ENCODE data around the gene COQ8B.
"Not testable (repeated sequence)": the region's sequence is repeated elsewhere in the genome, so short reads cannot be mapped to it uniquely, and the experiment has no call there.

The COQ8B gene

GRCh38 chr19:40716482-40717324 lies at the start of gene COQ8B, which contains the start of gene ITPKC:
Gene COQ8B (minus strand): TSS chr19:40716886. CDS start chr19:40714632, 2,254 bp downstream.
Gene ITPKC (plus strand): TSS chr19:40717112. CDS start chr19:40717136, 24 bp downstream.
- DNase-seq (ENCODE audit: low spot score) = peak; percentile 94

- not testable (repeated sequence) for DNase-seq (ENCODE audit: low spot score)
Measured at GRCh38 chr19:40766385-40766784, 49.7 kb upstream of the COQ8B start.

- no peak for DNase-seq (ENCODE audit: low spot score)
Measured at GRCh38 chr19:40763963-40764362, 47.3 kb upstream of the COQ8B start.

DNA sequence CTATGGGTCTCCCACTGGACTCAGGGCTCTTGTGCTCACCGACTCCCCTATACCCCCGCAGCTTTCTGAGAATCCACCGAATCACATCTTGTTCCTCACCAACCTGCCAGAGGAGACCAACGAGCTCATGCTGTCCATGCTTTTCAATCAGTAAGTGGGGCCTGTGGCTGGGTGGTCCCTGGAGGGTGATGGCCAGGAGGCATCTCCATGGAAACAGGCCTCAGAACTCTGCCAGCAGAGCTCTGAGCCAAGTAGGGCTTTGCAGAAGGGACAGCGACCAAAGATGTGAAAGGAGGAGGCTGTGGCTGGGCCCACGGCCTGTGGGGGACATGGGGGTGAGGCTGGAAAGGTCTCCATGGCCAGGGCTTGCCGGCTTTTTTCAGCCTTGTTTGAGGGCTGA lies 46.8 kb upstream of the COQ8B start:
- DNase-seq (ENCODE audit: low spot score) = no peak

GRCh38 chr19:40762754-40763470 lies 46.2 kb upstream of the COQ8B start:
- DNase-seq (ENCODE audit: low spot score) = no peak

GRCh38 chr19:40759352-40759751 lies 42.7 kb upstream of the COQ8B start:
- no peak for DNase-seq (ENCODE audit: low spot score)

- no peak for DNase-seq (ENCODE audit: low spot score)
Measured at GRCh38 chr19:40758491-40758890, 41.8 kb upstream of the COQ8B start.

GRCh38 chr19:40756502-40757110 lies 39.9 kb upstream of the COQ8B start:
- no peak for DNase-seq (ENCODE audit: low spot score)

DNA sequence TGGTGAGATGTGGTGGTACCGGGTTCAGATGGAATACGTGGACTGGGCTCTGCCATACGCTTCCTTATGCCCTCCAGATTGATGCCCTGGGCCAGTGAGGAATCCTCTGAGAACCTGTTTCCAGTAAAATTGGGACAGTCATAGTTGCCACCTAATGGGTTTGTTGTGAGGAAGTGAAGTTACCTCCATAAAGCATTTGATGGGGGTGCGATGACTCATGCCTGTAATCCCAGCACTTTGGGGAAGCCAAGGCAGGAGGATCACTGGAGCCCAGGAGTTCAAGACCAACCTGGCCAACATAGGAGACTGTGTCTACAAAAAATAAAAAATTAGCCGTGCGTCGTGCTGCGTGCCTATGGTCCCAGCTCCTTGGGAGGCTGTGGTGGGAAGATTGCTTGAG lies 39.1 kb upstream of the COQ8B start:
- no peak for DNase-seq (ENCODE audit: low spot score)

DNA sequence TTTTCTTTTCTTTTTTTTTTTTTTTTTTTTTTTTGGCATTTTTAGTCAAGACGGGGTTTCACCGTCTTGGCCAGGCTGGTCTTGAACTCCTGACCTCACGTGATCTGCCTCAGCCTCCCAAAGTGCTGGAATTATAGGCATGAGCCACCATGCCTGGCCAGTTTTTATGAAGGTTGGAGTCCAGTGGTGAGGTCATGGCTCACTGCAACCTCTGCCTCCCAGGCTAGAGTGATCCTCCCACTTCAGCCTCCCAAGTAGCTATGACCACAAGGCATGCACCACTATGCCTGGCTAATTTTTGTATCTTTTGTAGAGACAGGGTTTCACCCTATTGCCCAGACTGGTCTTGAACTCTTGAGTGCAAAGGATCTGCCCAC lies 38.5 kb upstream of the COQ8B start:
- no peak for DNase-seq (ENCODE audit: low spot score)

- DNase-seq (ENCODE audit: low spot score) = no peak
Measured at GRCh38 chr19:40754611-40755247, 38.0 kb upstream of the COQ8B start.

DNA sequence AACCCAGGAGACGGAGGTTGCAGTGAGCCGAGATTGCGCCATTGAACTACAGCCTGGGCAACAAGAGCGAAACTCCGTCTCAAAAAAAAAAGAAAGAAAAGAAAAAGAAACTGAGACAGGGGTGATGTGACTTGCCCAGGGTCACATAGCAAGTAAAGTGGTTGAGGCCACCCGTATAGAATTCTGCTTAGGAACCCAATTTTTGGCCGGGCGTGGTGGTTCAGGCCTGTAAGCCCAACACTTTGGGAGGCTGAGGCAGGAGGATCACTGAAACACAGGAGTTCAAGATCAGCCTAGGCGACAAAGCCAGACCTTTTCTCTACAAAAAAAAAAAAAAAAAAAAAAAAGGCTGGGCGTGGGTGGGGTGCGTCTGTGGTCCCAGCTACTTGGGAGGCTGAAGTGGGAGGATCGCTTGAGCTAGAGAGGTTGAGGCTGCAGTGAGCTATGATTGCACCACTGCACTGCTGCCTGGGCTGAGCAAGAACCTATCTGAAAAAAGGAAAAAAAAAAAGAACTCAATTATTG lies 35.6 kb upstream of the COQ8B start:
- DNase-seq (ENCODE audit: low spot score) = no peak

- peak; percentile 97 for DNase-seq (ENCODE audit: low spot score)
Measured at GRCh38 chr19:40750874-40751537, 34.3 kb upstream of the COQ8B start, which contains the start of gene SNRPA. Gene SNRPA (plus strand): TSS chr19:40751203. CDS start chr19:40751409, 206 bp downstream.

GRCh38 chr19:40750058-40750873 lies 33.6 kb upstream of the COQ8B start, which contains the start of gene ACTMAP:
Gene ACTMAP (minus strand): TSS chr19:40750477. CDS start chr19:40749803, 674 bp downstream.
- peak; percentile 99 for DNase-seq (ENCODE audit: low spot score)

GRCh38 chr19:40747536-40747935 lies 30.9 kb upstream of the COQ8B start:
- DNase-seq (ENCODE audit: low spot score) = no peak

GRCh38 chr19:40745402-40745780 lies 28.7 kb upstream of the COQ8B start:
- DNase-seq (ENCODE audit: low spot score) = no peak

GRCh38 chr19:40744554-40745401 lies 28.1 kb upstream of the COQ8B start:
- no peak for DNase-seq (ENCODE audit: low spot score)

GRCh38 chr19:40743926-40744325 lies 27.2 kb upstream of the COQ8B start:
- no peak for DNase-seq (ENCODE audit: low spot score)

- no peak for DNase-seq (ENCODE audit: low spot score)
Measured at GRCh38 chr19:40742886-40743285, 26.2 kb upstream of the COQ8B start.
